ENCODE measurements around the gene PPP2R3C.

DNA sequence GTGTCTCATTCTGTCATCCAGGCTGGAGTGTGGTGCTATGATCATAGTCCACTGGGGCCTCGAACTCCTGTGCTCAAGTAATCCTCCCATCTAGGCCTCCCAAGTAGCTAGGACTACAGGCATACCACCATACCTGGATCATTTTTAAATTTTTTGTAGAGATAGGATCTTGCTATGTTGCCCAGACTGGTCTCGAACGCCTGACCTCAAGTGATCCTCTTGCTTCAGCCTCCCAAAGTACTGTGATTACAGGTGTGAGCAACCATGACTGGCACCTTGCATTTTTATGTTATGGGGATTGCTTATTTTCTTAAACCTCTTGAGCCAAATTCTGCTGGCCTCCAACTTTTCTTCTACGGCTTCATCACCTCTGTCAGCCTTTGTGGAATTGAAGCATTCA is 27.4 kb upstream of the PPP2R3C start:
- TF ChIP-seq EZH2 (IDR thresholded peaks at IDR 0.05; ENCODE audit: insufficient read depth, poor library complexity, severe bottlenecking), result no peak
- TF ChIP-seq EZH2phosphoT487 (IDR thresholded peaks at IDR 0.05; ENCODE audit: insufficient read depth, low read depth), result no peak
